Renal cortical epithelial cell (primary cell): ENCODE results near the gene BCAS1. TPM values are rescaled to one million over a fixed set of nuclear protein-coding genes. Genes with fewer than 3 reads are reported as not detected.

ENCODE experiments used
- DNase-seq: peaks from one replicate; pipeline ENCODE4 v3.0.0-alpha.2; 2011; ENCODE audit warnings: low read depth
- total RNA-seq: library from RNA; depleted of rRNA; stranded (reverse); fragments of >200 nt; gene quantifications from 2 replicates; pipeline ENCODE4 v1.2.3, GENCODE V29; 2014

Gene BCAS1
- total RNA-seq, 1 donor from 2014 or later: 0.10 TPM

DNA sequence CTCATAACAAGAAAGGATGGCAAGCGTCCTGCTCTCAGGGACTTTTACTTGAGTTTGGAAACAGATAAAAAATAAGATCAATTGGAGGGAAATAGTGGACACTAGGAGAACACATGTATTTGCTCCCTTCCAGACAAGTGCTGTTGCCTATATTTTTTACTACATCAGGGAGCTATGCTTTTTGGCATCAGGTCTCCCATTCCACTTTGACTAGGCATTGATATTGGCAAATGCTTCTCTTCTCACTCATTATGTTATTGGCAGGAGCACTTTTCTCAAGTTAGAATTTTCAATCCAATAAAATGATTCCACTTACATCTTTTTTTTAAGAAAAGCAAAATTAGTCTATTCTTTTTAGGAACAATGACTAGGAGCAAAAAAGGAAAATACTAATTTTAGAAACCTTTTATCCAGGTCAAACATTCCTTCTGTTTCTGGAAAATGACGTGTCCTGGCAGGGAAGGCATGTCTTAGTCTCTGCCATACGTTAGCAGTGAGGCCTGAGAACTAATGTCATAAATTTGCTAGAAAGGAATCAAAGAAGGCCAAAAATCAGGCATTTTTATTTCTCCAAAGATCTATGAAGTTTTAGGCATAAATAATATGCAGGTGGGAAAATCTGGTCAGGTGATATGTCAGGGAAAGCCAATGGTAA lies 21.4 kb downstream of the BCAS1 start:
- DNase-seq: no peak

DNA sequence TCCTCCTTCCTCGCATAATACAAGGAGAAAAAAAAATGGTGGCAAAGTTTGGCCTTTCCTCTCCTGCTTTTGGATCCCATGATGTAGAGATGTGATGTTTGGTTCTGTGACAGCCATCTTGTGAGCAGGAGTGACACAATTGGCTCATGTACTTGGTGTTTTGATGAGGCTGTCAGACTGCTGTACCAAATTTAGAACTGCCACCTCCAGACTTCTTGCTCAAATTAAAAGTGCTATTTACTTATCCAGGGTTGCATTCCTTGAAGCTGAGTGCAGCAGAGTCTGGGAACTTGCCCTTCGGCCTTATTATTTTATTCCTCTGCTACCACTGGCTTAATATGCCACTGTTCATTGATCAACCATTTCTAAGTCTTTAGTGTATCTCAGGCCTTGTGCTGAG lies 21.9 kb downstream of the BCAS1 start:
- DNase-seq: peak; percentile 87

- DNase-seq: no peak
Observed at GRCh38 chr20:54047720-54048119, 22.7 kb downstream of the BCAS1 start.

DNA sequence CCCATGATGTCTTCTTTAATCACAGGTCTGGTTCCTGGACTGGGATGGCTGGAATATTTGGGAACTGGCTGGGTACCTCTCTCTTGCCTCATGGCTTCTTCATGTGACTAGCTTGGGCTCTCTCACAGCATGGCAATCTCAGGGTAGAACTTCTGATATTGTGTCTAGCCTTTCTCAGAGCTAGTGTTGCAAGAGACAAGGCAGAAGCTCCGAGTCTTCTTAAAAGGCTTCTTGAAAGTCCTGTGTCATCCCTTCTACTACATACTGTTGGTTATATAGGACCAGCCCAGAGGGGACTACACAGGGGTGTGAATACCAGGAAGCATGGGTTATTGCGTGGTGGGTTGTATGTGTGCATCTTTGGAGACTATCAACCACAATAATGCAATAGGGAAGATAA lies 23.3 kb downstream of the BCAS1 start:
- no peak for DNase-seq

- peak; percentile 86 for DNase-seq
Observed at GRCh38 chr20:54044156-54044555, 26.2 kb downstream of the BCAS1 start.

- DNase-seq: peak; percentile 23
Observed at GRCh38 chr20:54043076-54043967, 27.1 kb downstream of the BCAS1 start.

DNA sequence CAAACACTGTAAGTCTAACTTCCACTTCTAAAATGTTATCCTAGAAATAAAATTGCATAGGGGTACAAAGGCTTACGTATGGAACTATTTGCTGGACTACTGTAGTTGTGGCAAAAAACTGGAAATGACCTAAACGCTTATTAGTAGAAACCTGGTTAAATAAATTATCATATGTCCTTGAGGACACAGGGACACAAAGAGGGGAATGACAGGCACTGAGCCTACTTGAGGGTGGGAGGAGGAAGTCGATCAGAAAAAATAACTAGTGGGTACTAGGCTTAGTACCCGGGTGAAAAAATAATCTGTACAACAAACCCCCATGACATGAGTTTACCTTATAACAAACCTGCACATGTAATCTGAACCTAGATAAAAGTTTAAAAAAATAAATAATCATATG lies 28.4 kb downstream of the BCAS1 start:
- DNase-seq: no peak

GRCh38 chr20:54041336-54041735 lies 29.1 kb downstream of the BCAS1 start:
- no peak for DNase-seq

GRCh38 chr20:54040531-54040930 lies 29.9 kb downstream of the BCAS1 start:
- DNase-seq: no peak

- DNase-seq: no peak
Observed at GRCh38 chr20:54038961-54039360, 31.4 kb downstream of the BCAS1 start.

- DNase-seq: no peak
Observed at GRCh38 chr20:54037525-54037924, 32.9 kb downstream of the BCAS1 start.

DNA sequence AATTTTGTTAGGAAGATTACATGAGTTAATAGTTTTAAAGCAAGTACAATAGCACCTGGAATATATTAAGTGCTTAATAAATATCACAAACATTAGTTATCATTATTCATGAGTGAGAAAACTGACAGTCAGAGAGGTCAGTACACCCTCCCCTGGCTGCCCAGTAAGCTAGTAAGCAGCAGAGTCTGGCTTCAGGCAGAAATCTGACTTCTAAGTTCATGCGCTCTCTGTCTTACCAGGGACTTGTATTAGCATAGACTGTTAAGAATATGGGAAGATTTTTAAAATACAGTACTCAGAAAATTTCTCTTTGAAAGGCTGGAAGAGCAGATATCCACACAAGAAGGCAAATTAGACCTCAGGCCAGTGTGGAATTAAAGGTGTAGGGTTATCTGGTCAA lies 40.8 kb downstream of the BCAS1 start:
- no peak for DNase-seq

GRCh38 chr20:54029176-54029575 lies 41.2 kb downstream of the BCAS1 start:
- DNase-seq: no peak

DNA sequence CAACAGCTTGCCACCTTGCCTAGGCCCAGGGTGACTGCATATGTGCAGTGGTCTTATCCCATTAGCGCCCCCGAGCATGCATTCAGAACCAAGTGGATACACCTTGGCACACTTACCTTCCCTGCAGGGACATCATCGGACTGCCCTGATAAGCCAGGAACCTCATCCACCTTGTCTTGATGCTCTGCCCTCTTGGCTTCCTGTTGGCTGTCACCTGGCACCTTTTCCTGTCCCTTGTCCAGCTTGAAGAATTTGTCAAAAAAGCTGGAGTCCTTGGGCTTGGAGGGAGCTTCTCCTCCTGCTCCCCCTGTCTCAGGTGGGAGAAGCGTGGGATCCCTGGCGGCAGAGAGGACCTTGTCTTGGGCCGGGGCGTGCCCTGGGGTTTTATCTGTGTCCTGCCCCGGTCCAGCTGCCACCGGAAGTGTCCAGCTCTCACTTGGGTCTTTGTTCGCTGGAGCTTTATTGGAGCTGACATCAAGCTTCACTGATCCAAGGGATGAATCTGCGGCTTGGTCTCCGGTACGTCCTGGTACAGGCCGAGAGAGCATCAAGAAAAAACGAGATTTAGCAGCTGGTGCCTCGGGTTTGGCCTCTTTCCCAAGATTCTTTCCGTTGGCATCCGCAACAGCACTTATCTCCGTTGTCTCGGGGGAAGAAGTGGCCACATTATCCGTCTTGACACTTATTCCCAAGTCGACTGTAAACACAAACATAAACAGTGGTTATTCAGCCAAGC lies 42.0 kb downstream of the BCAS1 start:
- DNase-seq: no peak

- DNase-seq: no peak
Observed at GRCh38 chr20:54027704-54028103, 42.7 kb downstream of the BCAS1 start.

GRCh38 chr20:54026295-54027064 lies 43.9 kb downstream of the BCAS1 start:
- DNase-seq: peak; percentile 64

GRCh38 chr20:54025251-54025771 lies 45.1 kb downstream of the BCAS1 start:
- peak; percentile 94 for DNase-seq

GRCh38 chr20:54023406-54023805 lies 47.0 kb downstream of the BCAS1 start:
- no peak for DNase-seq

DNA sequence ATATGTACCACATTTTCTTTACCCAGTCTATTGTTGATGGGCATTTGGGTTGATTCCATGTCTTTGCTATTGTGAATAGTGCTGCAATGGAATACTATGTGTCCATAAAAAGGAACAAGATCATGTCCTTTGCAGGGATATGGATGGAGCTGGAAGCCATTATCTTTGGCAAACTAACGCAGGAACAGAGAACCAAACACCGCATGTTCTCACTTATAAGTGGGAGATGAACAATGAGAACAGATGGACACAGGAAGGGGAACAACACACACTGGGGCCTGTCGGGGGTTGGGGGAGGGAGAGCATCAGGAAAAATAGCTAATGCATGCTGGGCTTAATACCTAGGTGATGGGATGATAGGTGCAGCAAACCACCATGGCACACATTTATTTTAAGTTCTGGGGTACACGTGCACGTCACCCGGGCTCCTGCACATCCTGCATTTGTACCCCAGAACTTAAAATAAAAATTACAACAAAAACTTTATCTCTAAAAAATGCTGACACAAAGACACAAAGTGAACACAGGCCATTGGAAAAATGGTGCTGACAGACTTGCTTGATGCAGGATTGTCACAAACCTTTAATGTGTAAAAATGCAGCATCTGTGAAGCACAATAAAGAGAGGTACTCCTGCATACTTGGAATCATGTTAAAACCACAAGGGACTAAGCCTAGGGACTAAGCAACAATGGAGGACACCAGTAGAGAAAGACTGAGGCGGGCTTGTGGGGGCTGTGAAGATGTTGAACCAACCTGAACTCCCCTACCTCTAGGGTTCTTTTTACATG lies 48.8 kb downstream of the BCAS1 start:
- DNase-seq: no peak

GRCh38 chr20:54020868-54021267 lies 49.5 kb downstream of the BCAS1 start:
- DNase-seq: no peak

- no peak for DNase-seq
Observed at GRCh38 chr20:54020348-54020747, 50.0 kb downstream of the BCAS1 start.
